Measurements from ENCODE around the gene LHFPL4. TPM values are rescaled to one million over a fixed set of nuclear protein-coding genes. Genes with fewer than 3 reads are reported as not detected.

LHFPL4 gene
- total and polyA plus RNA-seq, 2 of the 4 experiments (the other 2 are of a cell fraction): not detected

DNA sequence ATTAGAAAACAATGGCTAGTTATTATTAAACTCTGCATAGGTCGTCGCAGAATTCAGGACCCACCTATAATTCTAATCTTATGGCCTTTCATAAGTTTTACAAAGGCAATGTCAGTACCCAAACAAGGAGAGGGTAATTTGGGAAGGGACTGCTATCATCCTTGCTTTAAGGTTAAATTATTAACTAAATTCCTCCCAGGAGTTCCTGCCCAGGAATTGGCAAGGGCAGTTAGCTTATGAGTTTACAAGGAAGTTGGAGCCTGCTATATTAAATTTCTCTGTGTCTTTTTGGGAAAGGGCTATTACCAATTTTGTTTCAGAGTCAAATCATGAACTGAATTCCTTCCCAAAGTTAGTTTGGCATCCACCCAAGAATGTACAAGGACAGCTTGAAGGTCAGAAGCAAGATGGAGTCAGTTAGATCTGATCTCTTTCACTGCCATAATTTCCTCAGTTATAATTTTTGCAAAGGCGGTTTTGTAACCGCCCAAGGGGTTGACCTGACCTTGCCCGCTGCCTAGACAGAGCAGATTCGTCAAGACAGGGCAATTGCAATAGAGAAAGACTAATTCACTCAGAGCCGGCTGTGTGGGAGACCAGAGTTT, 45.3 kb upstream of the LHFPL4 start:
- H3K18ac ChIP-seq (ENCODE audit: low read depth, low read length): no peak overlapping the region

More for the DNA sequence above, 45.3 kb upstream of the LHFPL4 start:
- Histone ChIP-seq H2BK20ac (ENCODE audit: low read depth, low read length) (no peak overlapping the region), H3K4me1 (ENCODE audit: control insufficient read depth, insufficient read depth, low read length) (no peaks in the 10 kb centered on the region), H3K36me3 (ENCODE audit: control insufficient read depth, insufficient read depth, low read length) (no peaks in the 10 kb centered on the region), H3K23ac (ENCODE audit: low read depth, low read length) (no peak overlapping the region), H3K79me1 (ENCODE audit: low read depth in 1 of 2, low read length in 2 of 2) (no peaks in the 10 kb centered on the region), H3K56ac (ENCODE audit: extremely low read depth, insufficient read depth, low read length) (no peak overlapping the region), H3K14ac (replicated peaks; ENCODE audit: low read depth, low read length) (no peak overlapping the region), H2AK5ac (ENCODE audit: low read depth, low read length) (no peak overlapping the region), H3K9ac (ENCODE audit: low read depth, low read length) (no peak overlapping the region), H3K9me1 (ENCODE audit: insufficient read depth, low read length) (no peaks in the 10 kb centered on the region), H2AK9ac (replicated peaks; ENCODE audit: low read depth, low read length, poor library complexity) (no peak overlapping the region), H2BK15ac (ENCODE audit: low read depth, low read length) (no peak overlapping the region), H4K5ac (ENCODE audit: low read depth, low read length) (no peak overlapping the region), H3K4ac (ENCODE audit: low read depth, low read length) (no peak overlapping the region), H3K9me3 (ENCODE audit: control insufficient read depth, insufficient read depth, low read length) (no peaks in the 10 kb centered on the region), H3K4me3 (ENCODE audit: insufficient read depth, low read depth, low read length) (no peak overlapping the region), H2BK120ac (ENCODE audit: low read depth, low read length) (no peak overlapping the region), H2BK5ac (ENCODE audit: low read depth, low read length, poor library complexity, severe bottlenecking) (no peak overlapping the region), H3K27ac (ENCODE audit: insufficient read depth, low read length) (no peak overlapping the region), H2AFZ (replicated peaks; ENCODE audit: low read length, poor library complexity) (no peak overlapping the region), H3K4me2 (ENCODE audit: low read depth, low read length) (no peak overlapping the region), H4K20me1 (ENCODE audit: insufficient read depth, low read length) (no peaks in the 10 kb centered on the region), H4K91ac (ENCODE audit: insufficient read depth, low read depth, low read length) (no peak overlapping the region), H3K27me3 (ENCODE audit: control insufficient read depth, insufficient read depth, low read length) (no peaks in the 10 kb centered on the region), H4K8ac (ENCODE audit: low read depth in 2 of 2, low read length in 2 of 2) (no peak overlapping the region)
- BruUV-seq (replicated peaks): no TSS peak
- ChIA-PET CTCF (interaction anchor here (0.8 kb wide), 1 partner anchor 74 kb away, joined by 3 read pairs; no protein-coding TSS in a partner anchor), POLR2A (ENCODE audit: unreplicated experiment) (no interaction called here)
- intact Hi-C loops (cut with micrococcal nuclease) (no loop called here), dilution Hi-C loops (cut with HindIII; ENCODE audit: low sequenced_read_pairs, unreplicated experiment) (no loop called here), in situ Hi-C loops (cut with MboI; ENCODE audit: low sequenced_read_pairs) (no loop called here)
- ATAC-seq (ENCODE audit: low read depth) (no peak), DNase-seq (no peak)
- TF ChIP-seq RCOR1 (IDR thresholded peaks at IDR 0.05; ENCODE audit: insufficient replicate concordance, low read length) (no peak), SMC3 (IDR thresholded peaks at IDR 0.05; ENCODE audit: low read depth, low read length) (no peak), CTCF (conservative IDR thresholded peaks at IDR 0.05; ENCODE audit: low read depth, low read length) (no peak), NFE2L2 (IDR thresholded peaks at IDR 0.05; ENCODE audit: low read depth, low read length) (no peak), FOS (IDR thresholded peaks at IDR 0.05; ENCODE audit: low read depth, low read length) (no peak), MXI1 (IDR thresholded peaks at IDR 0.05; ENCODE audit: borderline replicate concordance, low read depth, low read length) (no peak)
- TF ChIP-seq, protein P1, sequence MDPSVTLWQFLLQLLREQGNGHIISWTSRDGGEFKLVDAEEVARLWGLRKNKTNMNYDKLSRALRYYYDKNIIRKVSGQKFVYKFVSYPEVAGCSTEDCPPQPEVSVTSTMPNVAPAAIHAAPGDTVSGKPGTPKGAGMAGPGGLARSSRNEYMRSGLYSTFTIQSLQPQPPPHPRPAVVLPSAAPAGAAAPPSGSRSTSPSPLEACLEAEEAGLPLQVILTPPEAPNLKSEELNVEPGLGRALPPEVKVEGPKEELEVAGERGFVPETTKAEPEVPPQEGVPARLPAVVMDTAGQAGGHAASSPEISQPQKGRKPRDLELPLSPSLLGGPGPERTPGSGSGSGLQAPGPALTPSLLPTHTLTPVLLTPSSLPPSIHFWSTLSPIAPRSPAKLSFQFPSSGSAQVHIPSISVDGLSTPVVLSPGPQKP (IDR thresholded peaks at IDR 0.05; ENCODE audit: borderline replicate concordance, low read depth, low read length): no peak
- 60% methylated on average over 1 of the region's 7 CpGs; no CpG with 5 or more reads in 1 of the 2 experiments for WGBS, 2 experiments (ENCODE audit: extremely low coverage in 2 of 2, insufficient read length in 1 of 2)
